ENCODE data around the gene RASGEF1C. TPM values are rescaled to one million over a fixed set of nuclear protein-coding genes. Genes with fewer than 3 reads are reported as not detected.

Gene RASGEF1C
- polyA plus RNA-seq, 3 donors = not detected

- H3K4me1 Mint-ChIP-seq = no peaks in the 10 kb centered on the region
- H3K9me3 ChIP-seq (replicated peaks in 1 of 2; ENCODE audit: control insufficient read depth in 1 of 2, insufficient read depth in 1 of 2, low read length in 2 of 2) = peaks cover 29 to 36% of the 10 kb centered on the region in 2 donors
Measured at GRCh38 chr5:180235077-180235476, 26.1 kb upstream of the RASGEF1C start.

GRCh38 chr5:180234271-180234670 is 25.3 kb upstream of the RASGEF1C start:
- Histone ChIP-seq H3K79me2 (ENCODE audit: insufficient read depth, low read length) (no peaks in the 10 kb centered on the region), H3K9ac (ENCODE audit: insufficient read depth, low read length, poor library complexity, severe bottlenecking) (no peak overlapping the region), H3K27me3 (ENCODE audit: control insufficient read depth in 2 of 2, insufficient read depth in 2 of 2, low read length in 2 of 2) (no peaks in the 10 kb centered on the region), H3K4me1 (ENCODE audit: control insufficient read depth in 1 of 2, insufficient read depth in 2 of 2, low read length in 2 of 2) (no peaks in the 10 kb centered on the region), H3K4me2 (replicated peaks; ENCODE audit: extremely low read depth, low read length, poor library complexity, severe bottlenecking) (no peak overlapping the region), H3K27ac (ENCODE audit: low read depth in 1 of 2, low read length in 2 of 2) (no peak overlapping the region), H3K36me3 (replicated peaks in 1 of 2; ENCODE audit: control insufficient read depth in 1 of 2, insufficient read depth in 2 of 2, low read length in 2 of 2) (peaks cover 35 to 78% of the 10 kb centered on the region in 2 donors), H2AFZ (ENCODE audit: insufficient read depth, low read depth, low read length, poor library complexity, severe bottlenecking) (no peak overlapping the region), H3K9me3 (replicated peaks in 1 of 2; ENCODE audit: control insufficient read depth in 1 of 2, insufficient read depth in 1 of 2, low read length in 2 of 2) (peaks cover 23 to 44% of the 10 kb centered on the region in 2 donors), H4K20me1 (ENCODE audit: insufficient read depth, low read length) (no peaks in the 10 kb centered on the region), H3K4me3 (replicated peaks in 1 of 3; ENCODE audit: low read depth in 2 of 3, low read length in 3 of 3) (no peak overlapping the region)
- WGBS (ENCODE audit: insufficient coverage) = 100% methylated on average over 1 of the region's 15 CpGs
- intact Hi-C loops (cut with micrococcal nuclease) = no loop called here
- TF ChIP-seq CTCF (IDR thresholded peaks at IDR 0.05) = no peak
- no peaks in the 10 kb centered on the region for H3K27me3 Mint-ChIP-seq (ENCODE audit: low read depth in 3 of 3)
- no peak for DNase-seq
- H3K36me3 Mint-ChIP-seq = peaks cover 68 to 77% of the 10 kb centered on the region in 2 donors
- no peaks in the 10 kb centered on the region for H3K4me1 Mint-ChIP-seq
- H3K27ac Mint-ChIP-seq = no peak overlapping the region
- H3K9me3 Mint-ChIP-seq = peaks cover 22 to 51% (median 31%) of the 10 kb centered on the region in 7 donors
- no peak overlapping the region for H3K4me3 Mint-ChIP-seq

More at GRCh38 chr5:180235077-180235476, 26.1 kb upstream of the RASGEF1C start:
- Histone ChIP-seq H4K20me1 (ENCODE audit: insufficient read depth, low read length) (no peaks in the 10 kb centered on the region), H3K27me3 (ENCODE audit: control insufficient read depth in 2 of 2, insufficient read depth in 2 of 2, low read length in 2 of 2) (no peaks in the 10 kb centered on the region), H3K4me1 (ENCODE audit: control insufficient read depth in 1 of 2, insufficient read depth in 2 of 2, low read length in 2 of 2) (no peaks in the 10 kb centered on the region), H3K27ac (ENCODE audit: low read depth in 1 of 2, low read length in 2 of 2) (no peak overlapping the region), H2AFZ (ENCODE audit: insufficient read depth, low read depth, low read length, poor library complexity, severe bottlenecking) (no peak overlapping the region), H3K9ac (ENCODE audit: insufficient read depth, low read length, poor library complexity, severe bottlenecking) (no peak overlapping the region), H3K4me2 (replicated peaks; ENCODE audit: extremely low read depth, low read length, poor library complexity, severe bottlenecking) (no peak overlapping the region), H3K4me3 (replicated peaks in 1 of 3; ENCODE audit: low read depth in 2 of 3, low read length in 3 of 3) (no peak overlapping the region), H3K36me3 (replicated peaks in 1 of 2; ENCODE audit: control insufficient read depth in 1 of 2, insufficient read depth in 2 of 2, low read length in 2 of 2) (peaks cover 41 to 86% of the 10 kb centered on the region in 2 donors), H3K79me2 (ENCODE audit: insufficient read depth, low read length) (no peaks in the 10 kb centered on the region)
- Mint-ChIP-seq H3K9me3 (peaks cover 18 to 47% (median 31%) of the 10 kb centered on the region in 7 donors), H3K27me3 (ENCODE audit: low read depth in 3 of 3) (no peaks in the 10 kb centered on the region), H3K4me3 (no peak overlapping the region), H3K36me3 (peaks cover 74 to 85% of the 10 kb centered on the region in 2 donors), H3K27ac (no peak overlapping the region)
- 93% methylated on average over 3 of the region's 5 CpGs for WGBS (ENCODE audit: insufficient coverage)
- intact Hi-C loops (cut with micrococcal nuclease) = no loop called here
- no peak for DNase-seq
- no peak for TF ChIP-seq CTCF (IDR thresholded peaks at IDR 0.05)
